T-helper 22 cell (primary cell): Measurements from ENCODE around the gene TMEM212.
"Not testable (repeated sequence)": the region's sequence is repeated elsewhere in the genome, so short reads cannot be mapped to it uniquely, and the experiment has no call there.

Experiments used
- DNase-seq: peaks from one replicate; pipeline ENCODE4 v3.0.0-alpha.2; 2020; ENCODE audit warnings: low read depth

Gene TMEM212

DNA sequence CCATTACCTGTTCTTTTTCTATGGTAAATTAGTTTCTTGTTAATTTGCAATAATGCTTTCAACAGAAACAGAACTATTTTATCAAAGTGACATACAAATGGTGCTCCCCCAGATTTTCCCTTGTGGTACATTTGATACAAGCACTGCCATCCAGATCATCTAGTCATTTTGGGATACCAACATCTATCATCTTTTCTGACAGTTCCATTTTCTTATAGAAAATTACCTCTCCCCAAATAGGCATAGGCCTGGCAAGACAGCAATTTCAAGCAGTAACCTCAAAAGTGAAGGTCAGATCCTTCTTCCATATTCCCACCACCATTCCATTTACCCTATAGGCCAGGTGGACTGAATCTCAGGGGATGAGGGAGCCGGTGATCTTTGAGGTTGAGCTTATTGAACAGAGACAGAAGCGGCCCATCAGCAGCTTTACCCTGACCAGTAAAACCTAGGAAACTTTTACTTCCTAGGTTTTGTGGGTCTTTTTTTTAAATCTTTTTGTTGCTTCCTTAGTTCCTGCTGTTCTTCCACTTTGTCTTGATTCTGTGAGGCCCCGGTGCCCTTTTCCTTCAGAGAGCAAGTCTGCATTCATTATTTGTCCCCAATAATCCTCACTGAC, 29.8 kb upstream of the TMEM212 start:
- DNase-seq: no peak

DNA sequence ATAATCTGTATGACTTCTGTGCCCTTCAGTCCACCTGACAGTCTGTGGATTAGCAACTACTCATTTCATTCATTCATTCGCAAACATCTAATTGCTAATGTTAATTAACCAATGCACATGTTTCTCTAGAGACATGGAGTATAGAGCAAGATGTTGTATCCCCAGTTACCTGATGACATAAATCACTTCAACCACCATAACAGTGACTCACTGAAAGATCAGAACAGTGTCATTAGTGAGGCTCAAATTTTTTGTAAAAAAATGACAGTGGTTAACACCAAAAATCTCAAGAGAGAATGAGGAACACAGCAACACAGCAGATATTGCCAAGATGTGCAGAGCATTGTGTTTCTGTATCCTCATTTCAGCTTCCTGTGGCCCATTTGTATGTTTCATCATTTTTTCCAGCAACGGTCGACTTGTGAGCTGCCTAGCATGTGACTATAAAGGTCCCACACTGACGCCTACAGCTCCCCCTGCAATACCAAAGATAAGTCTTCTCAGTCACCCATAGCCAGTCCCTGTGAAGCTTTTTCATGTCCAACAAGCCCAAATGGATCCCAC, 29.2 kb upstream of the TMEM212 start:
- no peak for DNase-seq

DNA sequence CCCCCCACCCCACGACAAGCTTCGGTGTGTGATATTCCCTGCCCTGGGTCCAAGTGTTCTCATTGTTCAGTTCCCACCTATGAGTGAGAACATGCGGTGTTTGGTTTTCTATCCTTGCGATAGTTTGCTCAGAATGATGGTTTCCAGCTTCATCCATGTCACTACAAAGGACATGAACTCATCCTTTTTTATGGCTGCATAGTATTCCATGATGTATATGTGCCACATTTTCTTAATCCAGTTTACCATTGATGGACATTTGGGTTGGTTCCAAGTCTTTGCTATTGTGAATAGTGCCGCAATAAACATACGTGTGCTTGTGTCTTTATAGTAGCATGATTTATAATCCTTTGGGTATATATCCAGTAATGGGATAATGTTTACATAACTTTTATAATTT, 28.5 kb upstream of the TMEM212 start:
- not testable (repeated sequence) for DNase-seq

DNA sequence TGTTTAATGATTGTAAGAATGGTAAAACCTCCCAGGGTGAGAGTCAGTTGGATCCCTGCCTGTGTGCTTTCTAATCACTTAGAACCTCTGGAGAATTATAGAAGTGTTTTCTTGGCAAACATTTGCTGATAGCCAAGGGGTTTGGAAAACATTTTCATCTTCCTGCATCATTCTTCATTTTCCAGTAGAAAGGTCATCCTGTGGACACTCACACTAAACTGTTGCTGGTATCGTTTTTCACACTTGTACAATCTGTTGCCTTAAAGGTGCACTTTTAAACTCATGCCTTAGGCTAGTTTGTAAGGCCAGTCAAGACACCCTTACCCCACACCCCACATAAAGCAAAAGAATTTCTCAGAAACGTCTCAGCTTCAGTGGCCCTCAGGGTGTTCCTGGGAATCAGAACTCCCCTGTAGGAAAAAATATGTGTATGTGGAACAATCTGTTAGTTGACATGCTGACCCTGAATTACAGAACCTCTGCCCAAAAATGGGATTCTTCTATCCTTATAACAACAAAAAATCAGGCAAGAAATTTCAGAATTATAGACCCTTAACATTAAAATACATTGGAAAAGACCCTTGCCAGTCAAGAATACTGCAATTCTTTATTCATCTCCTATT, 27.1 kb upstream of the TMEM212 start:
- no peak for DNase-seq

DNA sequence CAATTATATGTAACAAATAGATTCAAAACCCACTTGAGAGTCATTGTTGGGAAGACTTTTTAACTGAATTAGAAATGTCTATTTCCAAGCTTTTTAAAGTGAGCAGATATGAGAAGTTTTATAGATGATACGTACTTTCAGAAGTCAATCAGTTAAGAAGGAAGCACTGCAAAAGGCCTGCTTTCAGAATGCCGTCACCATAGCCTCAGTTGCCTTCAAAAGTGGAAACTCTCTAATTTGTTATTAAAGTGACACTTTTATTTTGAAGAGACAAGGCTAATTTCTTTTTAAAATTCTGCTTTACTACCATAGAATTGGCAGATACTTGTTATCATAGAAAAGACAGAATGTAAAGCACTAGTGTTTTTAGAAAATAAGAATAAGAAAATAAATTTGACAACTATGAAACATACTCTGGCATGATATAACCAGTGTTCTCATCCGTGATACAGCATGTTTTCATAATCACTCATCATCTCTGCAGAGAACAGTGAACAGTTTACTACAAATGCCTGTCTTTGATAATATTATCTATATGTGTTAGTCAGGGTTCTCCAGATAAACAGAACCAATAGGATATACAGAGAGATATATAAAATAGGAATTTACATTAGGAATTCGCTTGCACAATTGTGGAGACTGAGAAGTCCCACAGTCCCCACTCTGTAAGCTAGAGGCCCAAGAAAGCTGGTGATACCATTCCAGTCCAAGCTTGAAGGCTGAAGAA, 25.9 kb upstream of the TMEM212 start:
- no peak for DNase-seq

DNA sequence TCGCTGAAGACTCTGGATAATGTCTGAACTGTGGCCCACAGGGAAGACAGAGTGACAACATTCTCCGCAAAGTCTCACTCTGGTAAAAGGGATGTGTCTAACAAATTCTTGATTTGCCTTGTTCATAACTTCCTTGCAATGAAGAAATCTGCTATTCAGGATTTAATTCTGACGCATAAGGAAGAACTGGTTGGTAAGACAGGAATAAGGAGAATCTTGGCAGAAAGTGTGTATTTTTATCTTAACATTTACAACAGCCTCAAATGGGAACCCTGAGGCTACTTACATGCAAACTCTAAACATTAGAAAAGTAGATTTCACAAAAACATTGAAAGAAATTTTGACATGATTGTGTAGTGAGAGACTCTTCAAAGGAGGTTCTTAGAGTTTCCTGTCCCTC, 22.1 kb upstream of the TMEM212 start:
- DNase-seq: no peak

DNA sequence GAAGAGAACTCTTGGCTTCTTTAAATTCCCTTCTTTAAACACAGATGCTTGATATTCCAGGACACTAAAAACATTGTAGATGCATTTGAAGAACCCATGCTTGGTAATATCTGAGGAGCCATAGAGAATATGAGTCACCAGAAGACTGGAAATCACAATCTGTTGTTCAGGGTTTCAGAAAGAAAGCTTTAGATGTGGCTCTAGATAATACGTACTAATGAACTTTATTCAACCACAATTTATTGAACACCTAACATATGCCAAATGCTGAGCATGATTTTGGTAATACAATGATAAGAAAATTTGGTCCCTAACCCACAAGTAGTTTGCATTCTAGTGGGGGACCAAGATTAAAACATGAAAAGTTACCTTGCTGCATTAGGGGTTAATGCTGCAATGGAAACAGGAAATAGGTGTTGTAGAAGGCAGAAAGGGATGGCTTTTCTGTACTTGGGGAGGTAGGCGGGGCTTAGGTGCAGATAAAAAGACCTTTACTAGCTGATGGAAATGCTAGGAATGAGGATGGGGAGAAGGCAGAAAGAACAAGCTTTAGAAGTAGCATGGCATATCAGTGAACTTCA, 21.3 kb upstream of the TMEM212 start:
- DNase-seq: no peak

DNA sequence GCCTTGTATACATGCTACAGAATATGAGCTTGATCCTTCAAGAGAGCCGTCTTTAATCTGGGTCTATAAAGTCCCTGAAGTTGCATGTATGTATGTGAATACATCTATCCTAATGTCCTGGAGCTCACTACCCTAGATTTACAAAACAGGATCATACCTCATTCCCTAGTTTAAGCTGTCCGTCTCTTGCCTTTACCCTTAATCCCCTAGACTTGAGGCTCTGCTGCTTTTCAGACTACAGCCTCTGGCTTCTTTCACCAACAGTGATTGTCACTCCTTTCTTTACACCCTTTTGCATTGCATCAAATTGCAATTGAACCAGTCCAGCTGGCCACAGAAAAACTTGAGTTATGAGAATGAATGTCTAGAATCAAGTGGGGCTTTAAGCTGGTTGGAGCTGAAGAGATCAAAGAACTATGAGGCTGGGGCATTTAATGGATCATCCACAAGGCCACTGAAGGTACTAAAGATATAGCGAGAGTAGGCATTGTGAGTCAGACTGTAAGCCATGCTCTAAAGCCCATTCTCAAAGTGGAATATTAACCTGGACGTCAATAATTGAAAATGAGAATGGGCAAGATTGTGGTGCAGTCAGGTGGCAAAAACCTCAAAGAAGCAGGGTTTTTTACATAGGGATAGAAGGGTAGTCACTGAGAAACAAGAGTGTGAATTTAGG, 20.6 kb upstream of the TMEM212 start:
- DNase-seq: no peak

DNA sequence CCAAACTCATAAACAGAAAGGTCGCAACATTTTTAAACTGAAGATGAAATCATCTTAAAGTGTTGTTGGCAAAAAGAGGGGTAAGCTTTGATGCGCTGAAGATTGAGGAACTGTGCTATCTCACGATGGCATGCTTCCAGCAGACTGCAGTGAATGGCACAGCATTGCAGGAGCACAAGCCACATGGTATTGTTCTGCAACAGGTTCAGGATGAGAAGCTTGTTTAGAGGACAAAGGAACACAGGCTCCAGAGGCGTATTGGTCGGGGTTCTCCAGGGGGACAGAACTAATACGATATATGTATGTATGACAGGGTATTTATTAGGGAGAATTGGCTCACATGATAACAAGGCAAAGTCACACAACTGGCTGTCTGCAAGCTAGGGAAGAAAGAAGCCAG, 19.0 kb upstream of the TMEM212 start:
- DNase-seq: no peak

DNA sequence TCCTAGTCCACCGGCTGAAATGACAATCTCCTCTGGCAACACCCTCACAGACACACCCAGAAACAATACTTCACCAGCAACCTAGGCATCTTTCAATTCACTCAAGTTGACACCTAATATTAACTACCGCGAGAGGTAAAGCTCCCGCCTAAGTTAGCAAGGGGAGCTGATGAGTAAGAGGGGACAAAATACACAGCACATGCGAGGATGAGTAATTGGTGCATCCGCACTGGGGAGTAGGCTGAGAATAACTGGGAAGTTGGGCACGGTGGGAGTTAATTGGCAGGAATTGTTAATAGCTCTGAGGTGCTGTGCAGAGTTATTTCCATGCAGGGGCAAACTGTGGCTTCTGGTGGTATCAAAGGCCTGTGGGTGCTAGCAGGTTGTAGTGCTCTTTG, 18.3 kb upstream of the TMEM212 start:
- DNase-seq: no peak

DNA sequence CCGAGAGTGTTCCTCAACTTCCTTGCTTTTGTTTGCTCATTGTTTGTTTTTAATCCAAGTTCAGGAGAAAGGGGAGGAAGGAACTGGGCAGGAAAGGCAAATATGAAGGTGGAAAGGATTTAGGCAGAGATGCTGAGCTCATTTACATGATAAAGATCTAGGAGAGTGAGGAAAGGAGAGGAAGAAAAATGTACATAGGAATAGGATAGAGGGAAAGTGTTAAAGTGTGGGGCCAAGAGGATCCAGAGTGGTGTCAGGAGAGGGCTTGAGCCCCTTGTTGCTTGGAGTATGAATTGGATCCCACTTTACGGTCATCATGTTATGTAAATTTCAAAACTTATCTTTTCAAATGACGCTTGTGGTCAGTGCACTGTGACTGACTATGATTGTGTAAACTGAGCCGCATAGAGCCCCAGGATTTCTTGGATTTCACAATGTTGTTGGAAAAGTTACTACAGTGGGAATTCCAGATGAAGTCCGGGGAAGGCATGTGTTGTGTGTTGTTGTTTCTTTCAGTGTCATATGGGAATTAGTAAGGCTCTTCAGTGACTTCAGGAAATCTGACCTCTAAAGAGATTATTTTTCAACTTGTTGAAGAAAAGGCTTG, 17.8 kb upstream of the TMEM212 start:
- no peak for DNase-seq

DNA sequence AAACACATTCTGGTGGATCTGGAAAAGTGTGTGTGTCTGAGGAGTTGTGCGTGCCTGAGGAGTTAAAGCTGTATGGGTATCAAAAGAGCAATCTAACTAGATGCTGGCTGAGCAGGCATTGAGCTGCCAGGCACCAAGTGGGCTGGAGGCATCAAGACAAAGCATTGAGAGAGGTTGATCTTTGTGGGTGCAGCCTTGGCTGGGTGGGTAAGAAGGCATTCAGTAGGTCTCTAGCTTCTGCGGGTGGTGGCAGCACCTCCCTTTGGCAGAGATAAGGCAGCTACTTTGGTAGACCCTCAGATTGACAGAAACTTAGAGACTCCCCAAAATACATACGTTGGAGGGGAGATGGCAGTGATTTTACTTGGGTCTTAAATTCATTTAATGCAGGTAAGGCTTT, 15.8 kb upstream of the TMEM212 start:
- no peak for DNase-seq

DNA sequence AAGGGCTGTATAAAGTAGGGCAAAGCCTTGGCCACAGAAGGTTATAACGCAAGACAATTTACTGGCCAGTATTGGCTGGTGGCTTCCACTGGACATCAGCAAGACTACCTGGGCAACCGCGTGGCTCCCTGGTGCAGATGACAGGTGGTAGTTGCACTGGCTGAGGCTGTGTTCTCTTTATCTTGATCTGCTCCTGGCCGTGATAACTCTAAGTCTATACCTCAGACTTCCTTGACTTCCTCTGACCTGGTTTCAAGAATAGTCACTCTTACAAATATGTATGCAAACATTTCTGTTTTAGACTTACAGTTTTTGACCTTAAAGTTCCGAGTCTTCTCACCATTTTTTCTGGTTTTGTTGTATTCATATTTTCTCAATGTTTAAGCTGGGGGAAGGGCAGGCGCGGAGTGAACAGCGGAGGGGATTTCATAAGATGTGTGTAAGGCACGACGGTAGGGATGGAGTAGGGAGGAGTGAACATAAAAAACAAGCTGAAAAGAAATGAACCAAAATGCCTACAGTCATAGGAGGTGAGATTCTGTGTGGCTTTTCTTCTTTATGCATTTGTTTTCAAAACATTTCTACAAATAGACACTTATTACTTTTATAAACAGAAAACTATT, 15.2 kb upstream of the TMEM212 start:
- DNase-seq: no peak

DNA sequence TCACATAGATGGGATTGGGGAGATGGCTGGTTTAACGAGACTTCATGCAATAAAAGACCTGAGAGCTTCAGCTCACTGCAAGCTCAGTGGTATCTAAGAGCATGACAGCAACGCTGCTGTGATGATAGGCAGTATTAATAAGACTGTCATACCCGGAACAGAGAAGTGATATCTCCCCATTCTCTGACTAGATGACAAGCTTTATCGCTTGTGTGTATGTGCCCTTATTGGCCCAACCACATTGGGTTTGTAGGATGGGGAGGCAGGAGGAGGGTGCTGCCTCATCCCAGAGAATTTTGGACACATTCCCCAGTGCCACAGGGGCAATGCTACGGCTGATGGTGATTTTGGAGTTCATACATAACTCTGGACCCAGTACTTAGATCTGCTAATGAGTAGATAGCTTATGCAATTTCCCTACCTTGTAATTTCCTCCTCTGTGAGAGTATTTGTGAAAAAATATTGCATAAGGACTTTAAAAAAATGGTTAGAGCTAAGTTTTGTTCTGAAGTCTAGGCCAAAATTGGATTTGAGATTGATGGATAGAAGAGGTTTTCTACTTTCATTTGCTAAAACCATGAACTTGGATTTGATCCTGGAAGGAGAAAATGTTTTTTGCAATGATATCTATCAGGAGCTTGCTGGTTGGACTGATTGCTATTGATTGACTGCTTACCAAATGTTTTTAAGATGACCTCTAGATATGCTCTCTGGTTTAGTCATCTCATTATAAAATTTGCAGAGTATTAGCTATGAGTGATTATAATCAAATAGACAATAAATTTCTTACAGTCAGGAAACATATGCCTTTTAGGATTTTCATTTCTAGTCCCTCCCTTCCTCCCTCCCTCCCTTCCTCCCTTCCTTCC, 14.0 kb upstream of the TMEM212 start:
- no peak for DNase-seq

DNA sequence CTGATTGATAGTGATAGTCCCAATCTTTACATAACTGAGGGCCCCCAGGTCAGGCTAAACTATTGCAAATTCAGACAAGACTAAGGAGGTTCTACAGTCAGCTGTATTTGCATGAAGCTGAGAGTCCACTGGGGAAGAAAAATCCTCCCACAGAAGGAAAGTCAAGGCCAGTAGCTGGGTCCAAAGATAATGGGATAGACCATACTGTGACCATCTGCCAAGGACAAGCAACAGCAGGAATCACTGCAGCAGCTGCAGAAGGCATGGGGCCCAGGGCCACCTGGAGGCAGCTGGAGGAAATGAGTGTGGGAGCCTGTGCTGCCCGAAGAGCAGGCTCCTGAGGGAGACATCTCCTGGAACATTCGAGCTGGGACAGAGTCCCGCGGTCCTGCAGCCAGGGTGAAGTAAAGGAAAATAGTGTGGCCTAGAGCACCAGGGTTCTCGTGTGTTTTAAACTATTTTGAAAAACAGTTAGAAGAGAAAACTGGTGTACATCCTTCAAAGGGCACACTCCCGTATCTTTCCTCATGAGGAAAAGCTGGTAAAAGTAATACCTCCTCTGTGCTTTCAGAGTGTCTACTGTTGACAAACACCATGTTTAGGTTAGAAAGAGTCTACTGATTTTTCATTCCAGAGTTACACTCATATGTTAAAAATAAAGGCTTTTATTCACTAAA, 13.2 kb upstream of the TMEM212 start:
- no peak for DNase-seq

DNA sequence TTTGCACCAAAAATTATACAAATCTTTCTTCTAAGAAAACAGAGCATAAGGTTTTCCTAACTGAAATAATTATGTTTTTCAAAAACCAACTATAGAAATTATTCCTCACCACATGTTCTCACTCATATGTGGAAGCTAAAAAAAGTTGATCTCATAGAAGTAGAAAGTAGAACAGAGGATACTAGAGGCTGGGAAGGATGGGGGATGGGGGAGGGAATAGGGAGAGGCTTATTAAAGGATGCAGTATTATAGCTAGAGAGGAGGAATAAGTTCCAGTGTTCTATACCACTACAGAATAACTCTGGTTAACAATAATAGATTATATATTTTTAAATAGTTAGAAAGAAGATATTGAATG, 12.7 kb upstream of the TMEM212 start:
- DNase-seq: no peak

DNA sequence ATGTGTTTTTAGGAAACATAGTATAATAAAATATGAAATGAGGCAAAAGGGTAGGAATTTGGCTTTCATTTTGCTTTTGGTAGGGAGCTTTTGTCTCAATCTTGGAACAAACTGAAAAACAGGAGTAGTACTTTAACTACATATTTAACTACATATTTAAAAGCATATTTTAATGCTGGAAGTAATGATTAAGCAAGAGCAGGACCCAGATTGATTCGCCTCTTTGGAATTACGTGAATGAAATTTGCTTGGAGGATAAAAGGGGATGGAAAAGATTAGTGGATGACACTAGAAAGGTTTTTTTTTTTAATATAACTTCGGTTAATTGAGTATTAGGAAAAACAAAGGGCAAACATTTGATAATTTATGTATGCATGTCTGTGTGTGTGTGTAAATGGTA, 11.2 kb upstream of the TMEM212 start:
- DNase-seq: no peak

DNA sequence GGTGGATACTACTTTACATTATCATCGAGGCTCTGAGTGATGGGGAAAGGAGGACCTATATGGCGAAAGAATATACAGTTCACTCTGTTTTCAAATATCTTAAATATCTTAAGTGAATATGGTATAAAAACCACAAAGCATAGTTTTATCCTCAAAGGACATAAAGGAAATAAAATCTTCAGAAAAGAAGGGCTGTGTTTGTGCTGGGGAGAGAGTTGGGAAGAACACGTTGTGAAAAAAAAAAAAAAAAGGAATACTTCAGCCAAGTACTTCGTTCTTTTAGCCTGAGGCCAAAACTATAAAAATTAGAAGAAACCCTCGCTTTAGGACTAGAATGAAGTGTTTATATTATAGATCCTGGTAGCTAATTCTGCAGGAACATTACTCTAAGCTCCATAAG, 10.2 kb upstream of the TMEM212 start:
- no peak for DNase-seq

DNA sequence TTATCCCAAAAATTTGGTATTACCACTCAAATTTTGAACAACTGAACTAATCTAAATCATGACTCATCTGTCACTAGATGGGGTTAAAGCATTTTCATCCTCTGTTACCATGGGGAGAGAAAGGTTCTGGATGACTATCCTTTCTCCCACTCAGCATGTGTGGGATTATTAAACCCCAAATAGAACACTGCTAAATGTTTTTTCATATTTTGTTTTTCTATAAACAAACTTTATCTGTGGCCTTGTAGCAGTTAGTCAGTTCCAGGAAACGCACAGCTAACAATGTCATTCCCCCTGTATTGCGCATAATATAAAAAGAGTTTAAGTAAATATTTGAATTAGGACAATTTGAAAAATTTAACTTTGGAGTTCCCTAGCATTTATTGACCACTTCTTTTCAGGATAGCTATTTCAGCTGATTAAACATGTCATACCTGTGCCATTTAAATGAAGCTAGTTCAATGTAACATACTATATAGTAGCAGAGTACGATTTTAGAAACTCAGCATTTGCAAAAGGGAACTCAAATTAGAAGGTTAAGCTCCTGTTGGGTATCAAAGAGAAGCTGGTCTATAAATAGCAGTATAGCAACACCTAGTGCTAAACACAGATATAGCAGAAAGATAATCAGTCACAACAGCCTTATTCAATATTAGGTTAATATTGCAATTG, 9.2 kb upstream of the TMEM212 start:
- DNase-seq: no peak

DNA sequence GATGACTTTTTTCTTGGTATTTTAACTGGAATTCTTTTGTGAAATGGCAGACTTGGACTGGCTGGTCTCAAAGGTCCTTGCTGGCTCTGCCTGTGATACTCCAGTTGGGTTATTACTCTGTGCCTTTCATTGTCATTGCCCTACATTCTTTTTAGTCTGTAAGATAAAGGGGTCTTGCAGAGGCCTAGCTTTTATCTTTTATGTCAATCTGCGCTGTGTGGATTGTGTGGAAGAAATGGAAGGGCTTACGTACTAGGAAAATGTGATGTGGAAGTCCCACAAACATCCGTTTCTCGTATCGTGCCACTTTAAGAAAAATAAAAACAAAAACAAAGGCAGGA, 8.7 kb upstream of the TMEM212 start:
- no peak for DNase-seq
